Osteoblast (primary cell): Measurements from ENCODE around the gene SLC27A5. TPM values are rescaled to one million over a fixed set of nuclear protein-coding genes. Genes with fewer than 3 reads are reported as not detected.

ENCODE experiments used
- DNase-seq: peaks from one replicate; pipeline ENCODE4 v3.0.0; 2011; ENCODE audit warnings: low spot score, mixed read lengths; ENCODE audit not compliant: insufficient read length; ENCODE audit errors: missing footprints
- H2AFZ ChIP-seq: 2 replicates; pipeline ENCODE4 v1.6.0; 2011; ENCODE audit warnings: mild to moderate bottlenecking, low read length
- H3K27ac ChIP-seq: 2 replicates; pipeline ENCODE4 v1.5.1; 2011; ENCODE audit warnings: mild to moderate bottlenecking, low read depth, low read length, moderate library complexity
- H3K27me3 ChIP-seq: 2 replicates; pipeline ENCODE4 v1.6.0; 2012; ENCODE audit warnings: mild to moderate bottlenecking, control low read depth, inconsistent platforms, low read length, moderate library complexity; ENCODE audit not compliant: insufficient read depth
- H3K36me3 ChIP-seq: 2 replicates; pipeline ENCODE4 v1.5.1; 2011; ENCODE audit warnings: mild to moderate bottlenecking, low read length, control low read depth, moderate library complexity; ENCODE audit not compliant: insufficient read depth
- H3K4me1 ChIP-seq: 2 replicates; pipeline ENCODE4 v1.5.1; 2011; ENCODE audit warnings: mild to moderate bottlenecking, low read length, control low read depth, moderate library complexity; ENCODE audit not compliant: insufficient read depth
- H3K4me2 ChIP-seq: 2 replicates; pipeline ENCODE4 v1.6.0; 2011; ENCODE audit warnings: mild to moderate bottlenecking, low read length; ENCODE audit not compliant: insufficient read depth
- H3K4me3 ChIP-seq: fragments of 200-600 bp; sonication (generic); 3 replicates; pipeline ENCODE4 v1.5.1; 2012; ENCODE audit warnings: mild to moderate bottlenecking, low read length, inconsistent platforms; ENCODE audit not compliant: insufficient read depth
- H3K79me2 ChIP-seq: 2 replicates; pipeline ENCODE4 v1.6.0; 2012; ENCODE audit warnings: mild to moderate bottlenecking, low read length, control low read depth, inconsistent platforms; ENCODE audit not compliant: insufficient read depth
- H3K9me3 ChIP-seq: 2 replicates; pipeline ENCODE4 v1.5.1; 2011; ENCODE audit warnings: low read depth, low read length, control low read depth
- H4K20me1 ChIP-seq: 2 replicates; pipeline ENCODE4 v1.6.0; 2012; ENCODE audit warnings: mild to moderate bottlenecking, low read length, control low read depth; ENCODE audit not compliant: insufficient read depth
- CTCF ChIP-seq: IDR thresholded peaks from 2 replicates; pipeline ENCODE4 v1.5.1; 2011; ENCODE audit warnings: mild to moderate bottlenecking, low read depth, low read length, moderate library complexity; ENCODE audit errors: extremely low read depth
- total RNA-seq: library from RNA; depleted of rRNA; stranded (reverse); fragments of >200 nt; gene quantifications from 2 replicates; pipeline ENCODE4 v1.2.3, GENCODE V29; 2012

Gene SLC27A5
- total RNA-seq, 1 donor: 6.5 TPM

DNA sequence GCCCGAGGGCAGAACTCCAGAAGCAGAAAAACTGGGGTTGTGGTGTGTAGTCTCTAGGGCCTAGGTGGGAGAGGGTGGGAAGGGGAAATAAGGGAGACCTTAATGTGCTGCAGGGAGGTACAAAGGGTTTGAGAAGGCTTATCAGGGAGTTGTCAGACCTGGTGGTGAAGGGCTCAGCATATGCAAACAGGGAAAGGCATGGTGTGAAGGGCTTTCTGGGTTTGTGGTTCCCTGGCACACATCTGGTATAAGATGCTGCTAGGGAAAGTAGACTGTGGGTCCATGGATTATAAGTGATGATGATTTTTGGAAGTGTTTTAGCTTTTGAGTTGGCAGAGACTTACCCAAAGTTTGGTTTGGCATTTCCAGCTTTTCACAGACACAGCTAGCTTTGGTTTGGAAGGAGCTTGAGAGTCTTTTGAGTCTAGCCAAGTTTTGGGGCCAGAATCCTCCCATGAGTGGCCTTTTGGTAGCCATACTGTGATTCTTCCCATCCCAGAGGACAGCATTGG is 34.3 kb upstream of the SLC27A5 start:
- peak overlapping the region; percentile 87 for H3K4me2 ChIP-seq
- H4K20me1 ChIP-seq: peaks cover 57% of the 10 kb centered on the region
- TF ChIP-seq CTCF: no peak
- H3K79me2 ChIP-seq: peaks cover 63% of the 10 kb centered on the region
- H3K36me3 ChIP-seq: peaks cover 49% of the 10 kb centered on the region
- H3K27me3 ChIP-seq: peaks cover 7% of the 10 kb centered on the region
- no peaks in the 10 kb centered on the region for H3K9me3 ChIP-seq
- peak; percentile 70 for DNase-seq
- H3K27ac ChIP-seq: peak overlapping the region; percentile 90
- H3K4me1 ChIP-seq: peaks cover 14% of the 10 kb centered on the region
- peak overlapping the region; percentile 96 for H3K4me3 ChIP-seq
- H2AFZ ChIP-seq: no peak overlapping the region

DNA sequence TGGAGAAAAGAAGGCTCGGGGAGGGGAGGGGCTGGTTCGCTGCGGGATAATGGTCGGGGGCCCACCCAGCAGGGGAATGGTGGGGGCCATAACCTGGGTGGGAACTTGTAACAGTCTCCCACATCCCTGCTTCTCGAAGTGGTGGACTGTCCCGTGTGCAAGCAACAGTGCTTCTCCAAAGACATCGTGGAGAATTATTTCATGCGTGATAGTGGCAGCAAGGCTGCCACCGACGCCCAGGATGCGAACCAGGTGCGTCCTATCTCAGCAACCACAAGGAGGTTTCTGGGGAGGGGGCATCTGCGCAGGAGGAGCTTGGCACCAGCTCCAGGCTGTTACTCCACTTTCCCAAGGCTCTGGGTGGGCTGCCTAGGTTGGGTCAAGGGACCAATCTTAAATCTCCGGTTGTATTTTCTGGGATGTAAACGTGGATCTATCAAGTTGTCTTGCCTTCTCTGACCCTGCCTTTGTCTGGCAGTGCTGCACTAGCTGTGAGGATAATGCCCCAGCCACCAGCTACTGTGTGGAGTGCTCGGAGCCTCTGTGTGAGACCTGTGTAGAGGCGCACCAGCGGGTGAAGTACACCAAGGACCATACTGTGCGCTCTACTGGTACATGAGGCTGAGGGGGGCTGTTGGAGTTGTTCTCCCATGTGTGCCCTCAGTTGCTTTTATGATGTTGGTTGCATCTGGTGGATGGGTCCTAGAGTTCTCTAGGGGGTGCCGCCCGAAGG is 33.7 kb upstream of the SLC27A5 start:
- DNase-seq: peak; percentile 87
- H3K27ac ChIP-seq: peak overlapping the region; percentile 90
- no peaks in the 10 kb centered on the region for H3K9me3 ChIP-seq
- H3K36me3 ChIP-seq: peaks cover 42% of the 10 kb centered on the region
- peak overlapping the region; percentile 87 for H3K4me2 ChIP-seq
- TF ChIP-seq CTCF: no peak
- H3K4me3 ChIP-seq: peak overlapping the region; percentile 96
- H3K27me3 ChIP-seq: peaks cover 10% of the 10 kb centered on the region
- H3K4me1 ChIP-seq: peaks cover 14% of the 10 kb centered on the region
- peaks cover 52% of the 10 kb centered on the region for H4K20me1 ChIP-seq
- H3K79me2 ChIP-seq: peaks cover 59% of the 10 kb centered on the region
- no peak overlapping the region for H2AFZ ChIP-seq

DNA sequence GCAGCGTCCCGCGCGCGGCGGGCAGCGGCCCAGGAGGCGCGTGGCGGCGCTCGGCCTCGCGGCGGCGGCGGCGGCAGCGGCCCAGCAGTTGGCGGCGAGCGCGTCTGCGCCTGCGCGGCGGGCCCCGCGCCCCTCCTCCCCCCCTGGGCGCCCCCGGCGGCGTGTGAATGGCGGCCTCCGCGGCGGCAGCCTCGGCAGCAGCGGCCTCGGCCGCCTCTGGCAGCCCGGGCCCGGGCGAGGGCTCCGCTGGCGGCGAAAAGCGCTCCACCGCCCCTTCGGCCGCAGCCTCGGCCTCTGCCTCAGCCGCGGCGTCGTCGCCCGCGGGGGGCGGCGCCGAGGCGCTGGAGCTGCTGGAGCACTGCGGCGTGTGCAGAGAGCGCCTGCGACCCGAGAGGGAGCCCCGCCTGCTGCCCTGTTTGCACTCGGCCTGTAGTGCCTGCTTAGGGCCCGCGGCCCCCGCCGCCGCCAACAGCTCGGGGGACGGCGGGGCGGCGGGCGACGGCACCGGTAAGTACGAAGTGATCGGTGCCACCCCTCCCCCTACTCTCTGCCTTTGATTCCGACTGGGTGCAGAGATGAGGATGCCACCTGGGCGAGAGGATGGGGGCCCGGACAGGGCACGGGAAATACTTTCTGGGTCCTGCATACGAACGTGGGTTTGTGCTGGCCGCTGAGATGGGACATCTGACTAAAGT is 32.9 kb upstream of the SLC27A5 start:
- H3K4me2 ChIP-seq: peak overlapping the region; percentile 87
- TF ChIP-seq CTCF: no peak
- H2AFZ ChIP-seq: peak overlapping the region; percentile 56
- H3K27me3 ChIP-seq: peaks cover 12% of the 10 kb centered on the region
- peak overlapping the region; percentile 90 for H3K27ac ChIP-seq
- DNase-seq: peak; percentile 99
- H3K79me2 ChIP-seq: peaks cover 52% of the 10 kb centered on the region
- H3K36me3 ChIP-seq: peaks cover 36% of the 10 kb centered on the region
- peaks cover 45% of the 10 kb centered on the region for H4K20me1 ChIP-seq
- no peaks in the 10 kb centered on the region for H3K9me3 ChIP-seq
- peak overlapping the region; percentile 96 for H3K4me3 ChIP-seq
- H3K4me1 ChIP-seq: peaks cover 14% of the 10 kb centered on the region
